ENCODE measurements around the gene LIPJ. TPM values are rescaled to one million over a fixed set of nuclear protein-coding genes. Genes with fewer than 3 reads are reported as not detected.

LIPJ gene
- total and polyA plus RNA-seq, 2 of the 13 experiments (the other 11 are each of a cell fraction or from before 2014, with no cell fraction given) = not detected

Small RNAs within 50 kb of the gene (small RNA-seq; reads per million reads assigned to genes)
- 0 reads per million in 3 experiments for gene RF00019 (ENCODE audit: insufficient read depth in 2 of 3, insufficient read length in 3 of 3, low read depth in 2 of 3, low replicate concordance in 1 of 3)

Other genes starting within 250 kb of the LIPJ start
- gene RNLS, start 3.4 kb upstream of the LIPJ start, total RNA-seq (2016; rRNA removed; fragmentation: Illumina TruSeq; extraction: Trizol) = not detected in 2 replicates
- not detected in 2 replicates for gene RNLS, start 3.4 kb upstream of the LIPJ start, polyA plus RNA-seq (2011; rRNA removed)
- gene LIPF, start 77.7 kb downstream of the LIPJ start, total RNA-seq (2016; rRNA removed; fragmentation: Illumina TruSeq; extraction: Trizol) = not detected in 2 replicates
- not detected in 2 replicates for gene LIPF, start 77.7 kb downstream of the LIPJ start, polyA plus RNA-seq (2011; rRNA removed)
- gene LIPK, start 119.5 kb downstream of the LIPJ start, total RNA-seq (2016; rRNA removed; fragmentation: Illumina TruSeq; extraction: Trizol) = not detected in 2 replicates
- gene LIPK, start 119.5 kb downstream of the LIPJ start, polyA plus RNA-seq (2011; rRNA removed) = not detected in 2 replicates
- gene LIPN, start 173.3 kb downstream of the LIPJ start, total RNA-seq (2016; rRNA removed; fragmentation: Illumina TruSeq; extraction: Trizol) = not detected in 2 replicates
- gene LIPN, start 173.3 kb downstream of the LIPJ start, polyA plus RNA-seq (2011; rRNA removed) = not detected in 2 replicates
- gene LIPM, start 216.0 kb downstream of the LIPJ start, total RNA-seq (2016; rRNA removed; fragmentation: Illumina TruSeq; extraction: Trizol) = not detected in 2 replicates
- not detected in 2 replicates for gene LIPM, start 216.0 kb downstream of the LIPJ start, polyA plus RNA-seq (2011; rRNA removed)